OCI-LY7 (cell line): ENCODE data around the gene MYH10.

Experiments used
- CTCF ChIP-seq: fragments of 200-600 bp; sonication (generic); conservative IDR thresholded peaks from 2 replicates; pipeline ENCODE4 v1.5.1; 2014; ENCODE audit warnings: mild to moderate bottlenecking, antibody characterized with exemption, low read length, moderate library complexity, mixed read lengths
- EZH2phosphoT487 ChIP-seq: fragments of 200-600 bp; sonication (generic); IDR thresholded peaks from 2 replicates; pipeline ENCODE4 v1.6.1; 2018; ENCODE audit warnings: low read depth, borderline replicate concordance, mild to moderate bottlenecking, mixed run types, antibody characterized with exemption, low read length, moderate library complexity, mixed read lengths

DNA sequence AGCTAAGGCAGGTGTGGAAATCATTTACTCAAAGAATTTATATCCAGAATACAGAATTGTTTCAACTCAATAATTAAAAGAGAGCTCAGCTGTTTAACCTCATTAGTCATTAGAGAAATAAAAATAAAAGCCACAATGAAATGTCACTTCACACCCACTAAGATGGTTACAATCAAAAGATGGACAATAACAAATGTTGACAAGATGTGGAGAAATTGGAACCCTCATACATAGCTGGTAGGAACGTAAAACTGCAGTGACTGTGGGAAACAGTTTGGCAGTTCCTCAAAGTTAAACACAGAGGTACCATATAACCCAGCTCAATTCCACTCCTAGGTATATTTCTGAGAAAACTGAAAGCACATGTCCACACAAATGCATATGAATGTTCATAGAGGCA, 145.0 kb downstream of the MYH10 start:
- no peak for TF ChIP-seq CTCF
- no peak for TF ChIP-seq EZH2phosphoT487
